HG03108 (cell line): Measurements from ENCODE around the gene MACROD2.

Source experiments
- ATAC-seq: cut with Tn5 transposase; IDR thresholded peaks from one replicate; pipeline ENCODE4 v1.9.1; 2021; ENCODE audit warnings: moderate library complexity; ENCODE audit not compliant: unreplicated experiment

MACROD2 gene

GRCh38 chr20:14631011-14631410 lies 635.7 kb downstream of the MACROD2 start:
- ATAC-seq = no peak

DNA sequence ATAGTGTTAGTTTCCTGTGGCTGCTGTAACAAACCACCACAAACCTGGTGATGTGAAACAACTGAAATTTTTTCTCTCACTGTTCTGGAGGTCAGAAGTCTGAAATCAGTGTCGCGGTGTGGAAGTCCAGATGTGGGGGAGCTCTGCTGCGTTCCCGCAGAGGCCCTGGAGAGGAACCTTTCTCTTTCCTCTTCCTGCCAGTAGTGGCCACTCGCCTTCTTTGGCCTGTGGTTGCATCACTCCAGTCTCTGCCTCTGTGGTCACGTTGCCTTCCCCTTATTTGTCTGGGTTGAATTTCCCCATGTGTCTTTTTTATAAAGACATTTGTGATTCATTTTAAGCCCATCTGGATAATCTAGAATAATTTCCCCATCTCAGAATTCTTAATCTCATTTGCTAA lies 637.6 kb downstream of the MACROD2 start:
- ATAC-seq = no peak

GRCh38 chr20:14633507-14633906 lies 638.2 kb downstream of the MACROD2 start:
- no peak for ATAC-seq

DNA sequence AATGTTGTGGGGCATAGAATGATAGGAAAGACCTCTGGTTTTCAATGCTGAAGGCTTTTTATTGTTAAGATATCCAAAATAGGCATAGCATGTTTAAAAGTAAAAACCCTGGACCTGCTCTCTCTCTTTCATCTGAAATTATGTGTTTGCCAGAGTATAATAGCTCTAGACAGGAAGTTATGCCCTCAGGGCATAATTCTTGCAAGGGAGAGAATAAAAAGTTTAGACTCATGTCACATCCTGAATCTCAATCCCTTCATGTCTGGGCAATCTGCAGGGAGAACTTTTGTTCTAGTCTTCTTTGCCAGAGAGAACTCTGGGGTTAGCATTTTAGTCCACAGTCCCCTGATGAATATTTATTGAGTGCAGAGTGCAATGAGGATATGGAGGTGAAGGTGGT lies 639.3 kb downstream of the MACROD2 start:
- ATAC-seq = no peak

DNA sequence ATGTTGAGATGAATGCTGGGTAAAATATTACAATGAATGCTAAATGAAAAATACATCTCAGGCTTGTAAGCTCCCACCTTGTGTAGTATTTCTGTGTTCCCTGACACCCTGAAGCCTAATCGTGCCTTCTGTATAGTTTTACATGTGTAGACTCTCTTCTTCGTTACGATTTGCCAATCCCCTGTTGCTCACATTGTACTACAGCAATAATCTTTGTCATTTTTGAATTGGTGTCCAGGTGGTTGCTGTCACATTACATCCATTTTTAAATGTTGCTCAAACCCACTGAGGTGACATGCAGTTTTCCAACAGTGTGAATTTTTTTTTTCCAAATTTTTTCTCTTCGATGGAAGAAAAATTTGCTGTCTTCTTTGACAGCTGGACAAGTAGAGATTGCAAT lies 642.1 kb downstream of the MACROD2 start:
- no peak for ATAC-seq

DNA sequence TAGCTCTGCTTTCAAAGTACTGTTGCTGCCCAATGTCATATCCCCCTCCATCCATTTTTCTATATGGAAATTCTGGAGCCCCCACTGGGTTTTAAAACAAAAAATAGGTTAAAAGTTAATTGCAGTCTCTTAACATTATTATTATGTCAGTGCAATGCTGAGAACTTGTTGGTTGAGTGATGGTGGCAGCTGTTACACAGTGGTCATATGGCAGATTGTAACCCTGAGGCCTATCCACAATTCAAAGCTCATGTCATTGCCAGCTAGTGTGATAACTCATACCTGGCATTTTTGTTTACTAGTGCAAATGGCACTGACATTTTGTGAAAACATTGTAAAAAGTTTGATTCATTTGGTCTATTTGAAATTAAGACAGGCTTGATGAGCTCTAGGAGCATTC lies 647.8 kb downstream of the MACROD2 start:
- ATAC-seq = no peak

DNA sequence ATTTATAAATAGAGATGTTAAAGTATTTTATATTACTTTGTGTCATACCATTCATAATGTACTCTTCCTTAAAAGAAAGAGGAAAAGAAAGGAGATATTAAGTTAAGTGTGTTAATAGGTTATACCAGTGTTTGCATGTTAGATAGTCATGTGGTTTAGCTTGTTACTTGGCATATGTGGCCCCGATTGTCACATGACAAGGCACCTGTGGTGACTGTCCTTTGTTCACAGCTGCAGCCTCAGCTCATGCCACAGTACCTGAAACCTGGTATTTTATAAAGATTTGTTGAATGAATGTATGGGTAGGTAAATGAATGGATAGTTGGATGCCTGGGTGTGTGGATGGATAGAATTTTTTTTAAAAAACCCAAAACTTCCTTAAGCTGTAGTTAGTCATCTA lies 648.2 kb downstream of the MACROD2 start:
- ATAC-seq = no peak

GRCh38 chr20:14644306-14645097 lies 649.2 kb downstream of the MACROD2 start:
- ATAC-seq = no peak

DNA sequence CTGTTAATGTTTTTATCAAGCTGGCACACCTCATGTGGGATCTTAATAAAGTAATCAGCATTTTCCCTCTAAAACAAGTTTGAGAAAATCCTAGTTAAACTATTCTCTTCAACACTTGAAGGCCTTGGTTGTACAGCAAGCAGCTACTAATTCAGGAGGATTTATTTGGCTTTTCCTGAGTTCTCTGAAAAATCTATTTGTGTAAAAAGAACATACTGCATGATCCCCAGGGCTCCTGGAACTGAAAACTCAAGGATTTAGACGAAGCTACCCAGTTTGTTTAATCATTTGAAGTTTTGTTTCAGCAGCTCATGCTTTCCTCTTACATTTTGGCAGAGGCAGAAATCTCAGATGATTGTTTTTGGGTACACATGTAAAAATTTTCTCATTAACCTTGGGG lies 651.7 kb downstream of the MACROD2 start:
- no peak for ATAC-seq

DNA sequence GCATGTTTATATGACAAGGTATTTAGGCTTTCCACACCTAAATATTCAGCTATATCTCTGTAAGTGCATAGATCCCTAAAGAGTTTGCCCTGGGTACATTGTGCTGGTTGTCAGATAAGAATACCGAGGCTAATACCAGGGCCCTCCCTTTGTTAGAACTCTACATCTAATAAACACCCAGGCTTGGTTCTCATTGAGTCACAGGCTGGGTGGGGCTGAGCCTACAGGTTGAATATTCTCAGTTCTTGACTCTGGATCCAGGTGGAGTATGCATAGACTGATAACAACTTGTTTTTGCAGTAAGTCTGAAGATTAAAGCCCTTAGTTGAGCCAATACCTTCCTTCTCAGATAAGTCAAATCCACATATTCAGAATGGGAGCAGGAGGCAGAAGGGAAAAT lies 654.3 kb downstream of the MACROD2 start:
- ATAC-seq = no peak

- no peak for ATAC-seq
Measured at GRCh38 chr20:14657266-14658005, 662.1 kb downstream of the MACROD2 start.

- ATAC-seq = no peak
Measured at GRCh38 chr20:14664101-14664500, 668.8 kb downstream of the MACROD2 start.

DNA sequence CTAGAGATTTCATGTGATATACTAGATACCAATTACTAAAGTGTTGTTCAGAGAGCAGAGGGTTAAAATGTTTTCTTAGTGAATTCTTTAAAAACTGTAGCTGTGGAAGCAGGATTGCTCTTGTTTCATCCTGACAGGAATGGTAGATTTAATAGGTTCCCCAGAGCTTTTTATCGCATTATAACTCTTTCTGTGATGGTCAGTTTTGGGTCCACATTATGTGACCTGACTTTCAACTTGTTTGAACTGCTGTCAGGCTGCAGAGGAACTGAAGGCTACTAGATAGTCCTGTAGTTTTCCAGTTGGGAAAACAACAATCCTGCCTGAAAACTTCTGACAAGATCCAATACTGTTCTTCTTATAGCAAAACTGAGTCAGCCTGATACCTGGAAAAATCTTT lies 671.4 kb downstream of the MACROD2 start:
- no peak for ATAC-seq

DNA sequence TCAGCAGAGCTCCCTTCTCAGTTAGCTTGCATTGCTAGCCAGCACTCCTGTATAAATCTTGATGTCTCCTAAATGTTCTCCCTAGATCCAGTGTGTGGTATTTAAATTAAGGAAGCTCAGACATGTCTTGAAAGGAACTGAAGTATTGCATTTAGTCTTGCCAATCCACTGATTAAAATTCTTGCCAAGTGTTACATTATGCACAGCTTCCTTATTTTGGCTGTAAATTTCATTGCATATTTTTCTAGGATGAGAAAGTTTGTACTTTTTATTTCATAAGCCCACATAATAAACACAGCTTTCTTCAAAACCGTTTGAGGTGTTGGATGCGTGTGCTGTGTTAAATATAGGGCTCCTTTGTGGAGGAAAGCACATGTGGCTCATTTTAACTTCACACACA lies 671.9 kb downstream of the MACROD2 start:
- no peak for ATAC-seq

- ATAC-seq = no peak
Measured at GRCh38 chr20:14672066-14672465, 676.8 kb downstream of the MACROD2 start.

GRCh38 chr20:14673164-14673563 lies 677.8 kb downstream of the MACROD2 start:
- ATAC-seq = no peak

- no peak for ATAC-seq
Measured at GRCh38 chr20:14677455-14677854, 682.1 kb downstream of the MACROD2 start.

DNA sequence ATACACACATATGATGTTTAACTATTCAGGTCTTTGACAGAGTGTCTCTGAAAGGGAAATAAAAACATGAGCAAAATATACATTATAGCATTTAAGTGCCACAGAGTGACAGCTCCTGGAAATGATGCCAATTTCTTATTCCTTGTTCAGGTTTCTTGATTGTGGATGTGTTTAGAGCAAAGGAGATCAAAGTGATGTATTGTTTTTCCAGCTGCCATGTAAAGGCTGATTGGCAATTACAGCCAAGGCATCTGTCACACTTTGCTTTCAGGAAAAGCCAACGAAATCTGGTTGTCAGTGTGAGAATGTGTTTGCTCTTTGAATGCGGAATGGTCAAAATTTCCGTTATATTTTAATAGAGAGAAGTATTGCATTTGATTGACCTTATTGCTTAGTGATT lies 689.9 kb downstream of the MACROD2 start:
- ATAC-seq = no peak

DNA sequence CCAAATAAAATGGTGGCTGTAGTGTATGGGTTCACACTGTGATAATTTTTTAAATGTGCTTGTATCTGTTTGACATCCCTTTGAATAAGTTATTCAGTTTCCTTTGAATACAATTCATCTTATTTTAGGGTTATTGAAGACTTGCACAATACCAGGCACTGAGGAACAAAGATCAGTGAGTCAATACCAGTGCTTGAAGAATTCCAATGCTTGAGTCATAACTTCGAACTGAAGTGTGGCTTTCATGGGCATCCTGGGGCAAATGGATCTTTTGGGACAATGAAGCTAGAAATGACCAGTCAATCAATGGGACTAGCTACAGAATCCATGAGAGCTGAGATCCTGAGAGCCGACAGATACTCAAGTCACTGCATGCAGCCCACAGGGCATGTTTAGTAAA lies 692.0 kb downstream of the MACROD2 start:
- no peak for ATAC-seq

DNA sequence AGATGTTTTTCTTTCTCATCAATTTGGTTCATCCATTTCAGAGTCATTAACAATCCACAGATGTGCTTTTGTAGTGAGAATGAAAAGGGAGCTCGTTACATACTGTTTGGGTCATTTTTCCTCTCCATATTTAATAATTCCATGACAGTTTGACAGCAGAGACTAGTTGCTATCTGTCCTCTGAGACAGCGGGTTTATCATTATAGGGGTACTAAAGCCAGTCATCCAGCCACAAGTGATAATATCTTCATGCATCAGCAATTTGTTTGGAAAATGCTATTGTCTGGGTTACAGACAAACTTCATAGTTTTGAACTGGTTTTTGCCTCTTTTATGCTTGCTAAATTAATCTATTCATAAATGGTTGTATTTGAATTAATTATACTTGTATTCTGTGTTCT lies 692.7 kb downstream of the MACROD2 start:
- ATAC-seq = no peak

DNA sequence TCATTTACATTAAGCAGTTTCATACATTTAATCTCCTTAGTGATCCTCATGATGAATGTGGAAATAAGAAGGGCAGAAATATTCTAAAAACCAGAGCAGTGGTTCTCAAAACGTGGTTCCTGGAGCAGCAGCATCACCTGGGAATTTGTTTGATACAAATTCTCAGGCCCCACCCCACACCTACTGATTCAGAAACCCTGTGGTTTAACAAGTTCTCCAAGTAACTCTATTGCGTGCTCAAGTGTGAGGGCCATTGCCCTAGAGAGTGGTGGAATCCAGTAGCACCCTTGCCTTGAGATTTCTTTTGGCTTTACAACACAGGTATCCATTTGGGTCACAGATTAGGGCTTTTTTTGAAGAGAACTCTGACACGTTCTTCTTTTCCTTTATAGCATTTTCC lies 696.7 kb downstream of the MACROD2 start:
- no peak for ATAC-seq

DNA sequence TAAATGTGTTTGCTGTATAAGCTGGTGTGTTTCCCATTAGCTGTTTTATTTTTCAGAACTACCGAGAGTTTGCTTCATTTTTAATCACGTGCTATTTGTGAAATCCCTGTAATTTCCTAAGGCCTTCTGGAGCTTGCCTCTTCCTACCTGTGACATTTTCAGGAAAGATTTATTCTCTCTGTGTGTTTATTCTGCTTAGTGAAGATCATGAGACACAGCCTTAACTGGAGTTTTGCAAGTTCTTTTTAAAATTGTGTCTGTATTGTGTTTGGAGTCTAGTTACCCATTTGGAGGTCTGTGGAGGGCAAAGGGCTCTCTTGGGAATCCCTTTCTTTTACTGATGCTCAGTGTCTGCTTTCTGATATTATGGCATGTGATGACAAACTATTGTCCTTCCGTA lies 701.2 kb downstream of the MACROD2 start:
- ATAC-seq = no peak

- ATAC-seq = no peak
Measured at GRCh38 chr20:14696937-14697336, 701.6 kb downstream of the MACROD2 start.
